HG03108 (cell line): Measurements from ENCODE around the gene C1orf159.
"Not testable (repeated sequence)": the region's sequence is repeated elsewhere in the genome, so short reads cannot be mapped to it uniquely, and the experiment has no call there.

Experiments used
- ATAC-seq: cut with Tn5 transposase; IDR thresholded peaks from one replicate; pipeline ENCODE4 v1.9.1; 2021; ENCODE audit warnings: moderate library complexity; ENCODE audit not compliant: unreplicated experiment

C1orf159 gene

GRCh38 chr1:1150100-1150499, 34.2 kb upstream of the C1orf159 start:
- no peak for ATAC-seq

- no peak for ATAC-seq
Observed at GRCh38 chr1:1149416-1149815, 33.5 kb upstream of the C1orf159 start.

GRCh38 chr1:1148569-1148968, 32.7 kb upstream of the C1orf159 start:
- ATAC-seq: no peak

- no peak for ATAC-seq
Observed at GRCh38 chr1:1148061-1148460, 32.2 kb upstream of the C1orf159 start.

GRCh38 chr1:1146596-1146995, 30.7 kb upstream of the C1orf159 start:
- ATAC-seq: no peak

- no peak for ATAC-seq
Observed at GRCh38 chr1:1146026-1146425, 30.1 kb upstream of the C1orf159 start.

GRCh38 chr1:1145547-1145914, 29.6 kb upstream of the C1orf159 start:
- ATAC-seq: no peak

GRCh38 chr1:1144843-1145546, 29.1 kb upstream of the C1orf159 start:
- no peak for ATAC-seq

- ATAC-seq: peak; percentile 60
Observed at GRCh38 chr1:1144122-1144842, 28.4 kb upstream of the C1orf159 start.

- no peak for ATAC-seq
Observed at GRCh38 chr1:1143636-1144035, 27.7 kb upstream of the C1orf159 start.

- ATAC-seq: no peak
Observed at GRCh38 chr1:1142844-1143243, 27.0 kb upstream of the C1orf159 start.

- ATAC-seq: not testable (repeated sequence)
Observed at GRCh38 chr1:1142352-1142751, 26.5 kb upstream of the C1orf159 start.

- no peak for ATAC-seq
Observed at GRCh38 chr1:1141911-1142250, 26.0 kb upstream of the C1orf159 start.

- no peak for ATAC-seq
Observed at GRCh38 chr1:1141244-1141910, 25.5 kb upstream of the C1orf159 start.

GRCh38 chr1:1140673-1141072, 24.8 kb upstream of the C1orf159 start:
- no peak for ATAC-seq

- ATAC-seq: peak; percentile 65
Observed at GRCh38 chr1:1137256-1138045, 21.6 kb upstream of the C1orf159 start.

- ATAC-seq: peak; percentile 17
Observed at GRCh38 chr1:1136547-1137230, 20.8 kb upstream of the C1orf159 start.

- no peak for ATAC-seq
Observed at GRCh38 chr1:1135339-1136136, 19.6 kb upstream of the C1orf159 start.

GRCh38 chr1:1134300-1134970, 18.5 kb upstream of the C1orf159 start:
- no peak for ATAC-seq
